NB4 (cell line): Measurements from ENCODE around the gene CDH2.

Source experiments
- CTCF ChIP-seq: IDR thresholded peaks from one replicate; pipeline ENCODE4 v1.5.1; 2012; ENCODE audit warnings: low read depth, low read length
- MAX ChIP-seq: IDR thresholded peaks from 2 replicates; pipeline ENCODE4 v1.6.1; 2011; ENCODE audit warnings: low read depth, low read length
- MYC ChIP-seq: IDR thresholded peaks from 2 replicates; pipeline ENCODE4 v1.6.1; 2011; ENCODE audit warnings: low read depth, low read length
- POLR2A ChIP-seq: IDR thresholded peaks from 2 replicates; pipeline ENCODE4 v1.6.1; 2011; ENCODE audit warnings: mild to moderate bottlenecking; ENCODE audit not compliant: insufficient read length; ENCODE audit errors: extremely low read depth

- no peak for TF ChIP-seq POLR2A
- TF ChIP-seq CTCF: no peak
- no peak for TF ChIP-seq MAX
- TF ChIP-seq MYC: no peak
Measured at GRCh38 chr18:27967913-27968824, 208.8 kb downstream of the CDH2 start.
